HG02852 (cell line): ENCODE results near the gene GABRG2.
"Not testable (repeated sequence)": the region's sequence is repeated elsewhere in the genome, so short reads cannot be mapped to it uniquely, and the experiment has no call there.

ENCODE experiments used
- ATAC-seq: cut with Tn5 transposase; IDR thresholded peaks from one replicate; pipeline ENCODE4 v1.9.1; 2021; ENCODE audit warnings: mild to moderate bottlenecking, moderate library complexity; ENCODE audit not compliant: unreplicated experiment

GABRG2 gene

GRCh38 chr5:162067655-162068411 is at the start of gene GABRG2:
Gene GABRG2 (plus strand): TSS chr5:162067773. CDS start chr5:162068000, 227 bp downstream.
- ATAC-seq: no peak

DNA sequence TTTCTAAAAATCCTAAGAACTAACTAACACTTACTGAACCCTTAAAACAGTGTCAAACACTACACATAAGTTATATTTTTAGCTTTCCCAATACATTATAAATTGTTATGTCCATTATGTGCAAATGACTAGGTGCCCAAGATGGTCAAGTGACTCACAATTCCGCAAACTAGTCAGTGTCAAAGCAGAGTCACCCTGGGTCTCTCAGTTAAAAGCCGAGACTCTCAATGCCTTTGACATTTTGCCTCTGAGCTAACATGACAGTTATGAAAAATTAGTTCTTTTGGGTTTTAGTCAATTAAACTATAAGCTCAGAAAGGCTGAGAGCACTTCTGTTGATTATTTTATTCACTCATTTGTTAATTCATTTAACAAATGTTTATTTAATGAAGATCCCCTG is 42.3 kb upstream of the GABRG2 start:
- no peak for ATAC-seq

DNA sequence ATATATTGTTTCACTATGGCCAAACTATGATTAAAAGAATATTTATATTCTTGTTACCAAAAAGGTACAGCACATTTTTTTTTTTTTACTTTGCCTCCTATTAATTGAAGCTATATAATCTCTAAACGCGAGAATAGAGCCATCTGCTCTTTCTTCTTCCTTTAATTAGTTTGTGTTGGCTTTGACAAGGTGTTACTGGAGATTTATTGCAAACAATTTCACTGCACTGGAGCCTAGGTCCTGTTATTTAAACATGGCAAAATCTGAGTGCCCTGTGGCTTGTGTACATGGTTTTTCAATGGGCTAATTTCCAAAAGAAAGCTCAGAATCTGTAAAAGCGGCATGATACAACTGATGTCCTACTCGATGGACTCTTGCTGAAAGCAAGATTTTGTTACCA is 40.8 kb upstream of the GABRG2 start:
- no peak for ATAC-seq

GRCh38 chr5:162037431-162037830 is 30.1 kb upstream of the GABRG2 start:
- ATAC-seq: no peak

DNA sequence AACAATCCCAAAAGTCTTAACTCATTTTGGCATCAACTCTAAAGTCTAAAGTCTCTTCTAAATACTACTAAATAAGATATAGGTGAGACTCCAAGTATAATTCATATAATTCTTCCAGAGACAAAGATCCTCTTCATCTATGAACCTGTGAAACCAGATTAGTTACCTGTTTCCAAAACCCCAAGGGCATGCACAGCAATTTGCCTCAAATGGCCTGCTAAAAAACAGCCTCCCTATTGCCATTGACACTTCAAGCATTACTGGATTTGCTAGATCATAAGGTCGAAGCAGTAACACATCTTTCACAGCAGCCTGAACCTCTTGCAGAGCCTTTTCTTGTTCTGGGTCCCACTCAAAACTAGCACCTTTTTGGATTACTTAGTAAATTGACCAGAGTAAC is 20.3 kb upstream of the GABRG2 start:
- ATAC-seq: no peak

DNA sequence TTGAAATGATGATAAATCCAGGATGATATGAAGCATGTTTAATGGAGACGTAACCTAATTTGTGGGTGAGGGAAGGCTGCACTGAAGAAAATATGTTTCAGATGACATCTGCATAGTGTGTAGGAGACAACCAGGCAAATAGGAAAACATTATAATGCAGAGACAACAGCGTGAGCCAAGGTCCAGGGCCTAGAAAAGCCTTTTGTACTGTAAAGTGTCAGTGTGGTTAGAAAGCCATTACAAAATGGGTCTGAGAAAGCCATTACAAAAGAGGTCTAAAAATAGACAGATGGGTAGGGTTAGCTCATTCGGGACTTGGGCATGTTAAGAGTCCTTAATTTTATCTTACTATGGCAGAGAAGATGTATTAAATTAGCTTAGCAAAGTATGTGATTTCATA is 14.9 kb upstream of the GABRG2 start:
- no peak for ATAC-seq

GRCh38 chr5:162055095-162055494 is 12.5 kb upstream of the GABRG2 start:
- not testable (repeated sequence) for ATAC-seq

DNA sequence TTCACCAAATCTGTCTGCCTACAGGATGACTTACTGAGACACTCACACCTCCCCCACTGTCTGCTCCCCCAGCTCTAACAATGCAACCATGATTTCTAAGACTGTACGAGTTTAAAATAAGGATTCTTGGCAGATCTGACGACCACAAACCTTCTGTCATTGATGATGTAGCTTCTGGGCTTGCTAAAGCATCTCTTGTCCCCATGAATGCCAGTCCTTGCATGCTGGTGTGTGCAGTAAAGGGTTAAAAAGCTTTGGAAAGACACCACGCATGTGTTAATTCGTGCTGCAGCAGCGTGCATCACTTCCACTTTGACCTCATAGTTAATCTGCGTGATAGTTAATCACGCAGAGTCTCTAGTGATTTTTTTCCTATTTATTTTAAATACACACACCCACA is 411 bp upstream of the GABRG2 start:
- ATAC-seq: no peak

DNA sequence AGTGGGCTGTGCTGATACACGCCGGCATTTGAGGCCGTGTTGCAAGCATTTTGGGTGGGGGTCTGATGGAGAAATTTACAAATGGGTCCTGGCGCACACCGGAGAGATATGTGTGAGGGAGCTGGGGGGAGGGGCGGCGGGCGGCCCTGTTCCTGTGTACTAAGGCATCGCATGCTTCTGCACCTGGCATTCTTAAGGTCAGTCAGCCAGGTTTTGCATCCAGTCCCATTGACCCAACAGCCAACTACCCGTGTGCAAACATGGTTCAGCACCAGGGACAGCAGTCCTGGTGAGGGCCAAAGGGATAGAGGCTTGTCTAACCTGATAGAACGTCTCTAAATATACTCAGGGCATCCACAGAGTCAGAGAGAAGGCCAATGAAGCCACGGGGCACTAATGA is 839 bp downstream of the GABRG2 start:
- peak; percentile 62 for ATAC-seq

DNA sequence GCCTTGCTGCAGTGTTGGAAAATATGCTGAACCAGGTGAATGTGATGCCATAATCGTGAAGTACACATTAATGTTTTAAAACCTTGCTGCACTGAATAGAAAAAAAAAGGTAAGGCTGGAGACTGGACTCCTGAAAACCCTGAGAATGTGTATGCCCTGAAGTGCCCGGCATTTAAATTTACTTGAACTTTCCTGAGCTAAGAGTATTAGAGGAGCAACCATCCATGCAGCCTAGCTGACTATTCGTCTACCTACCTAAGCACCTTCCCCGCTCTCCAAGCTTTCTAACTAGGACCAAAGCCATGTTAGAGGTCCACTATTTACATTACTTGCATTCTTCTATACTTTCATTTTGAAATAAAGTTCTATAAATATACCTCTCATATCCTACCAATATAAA is 1.4 kb downstream of the GABRG2 start:
- ATAC-seq: no peak

DNA sequence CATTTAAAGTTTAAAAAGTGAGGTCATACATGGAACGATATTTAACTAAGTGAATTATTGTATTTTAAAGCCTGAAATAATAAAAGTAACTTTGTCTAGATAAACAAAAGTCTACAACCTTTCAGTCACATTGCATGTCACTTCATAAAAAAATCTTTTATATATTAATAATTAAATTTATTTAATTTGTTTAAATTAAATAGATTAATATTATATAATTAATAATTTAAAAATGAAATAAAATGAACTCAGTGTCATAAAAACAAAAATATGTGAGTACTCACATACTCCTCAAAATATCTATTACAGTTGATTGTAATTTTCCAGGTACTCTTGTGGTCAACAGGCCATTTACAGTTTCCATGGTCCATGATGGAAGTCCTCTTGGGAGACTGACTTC is 11.2 kb downstream of the GABRG2 start:
- no peak for ATAC-seq

- ATAC-seq: no peak
Measured at GRCh38 chr5:162091336-162091735, 23.8 kb downstream of the GABRG2 start.

- no peak for ATAC-seq
Measured at GRCh38 chr5:162096448-162096847, 28.9 kb downstream of the GABRG2 start.

GRCh38 chr5:162107591-162107990 is 40.0 kb downstream of the GABRG2 start:
- no peak for ATAC-seq

DNA sequence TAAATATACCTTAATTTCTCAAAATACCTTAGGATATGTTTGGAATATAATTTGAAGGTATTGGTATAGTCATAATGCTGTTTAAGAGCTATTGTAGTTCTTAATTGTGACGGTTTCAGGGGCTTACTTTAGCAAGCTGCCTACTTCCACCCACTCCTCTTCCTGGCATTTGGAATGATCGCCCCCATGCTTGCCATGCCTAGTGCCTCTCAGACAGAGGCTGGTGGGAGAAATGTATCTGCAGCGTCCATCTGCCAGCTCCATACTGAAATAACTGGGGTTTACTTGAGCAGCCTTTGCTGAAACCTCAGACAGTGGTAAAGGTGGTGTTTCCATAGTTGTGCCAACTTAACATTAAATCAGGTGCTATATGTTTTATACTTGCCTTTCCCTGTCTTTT is 52.2 kb downstream of the GABRG2 start:
- ATAC-seq: no peak

DNA sequence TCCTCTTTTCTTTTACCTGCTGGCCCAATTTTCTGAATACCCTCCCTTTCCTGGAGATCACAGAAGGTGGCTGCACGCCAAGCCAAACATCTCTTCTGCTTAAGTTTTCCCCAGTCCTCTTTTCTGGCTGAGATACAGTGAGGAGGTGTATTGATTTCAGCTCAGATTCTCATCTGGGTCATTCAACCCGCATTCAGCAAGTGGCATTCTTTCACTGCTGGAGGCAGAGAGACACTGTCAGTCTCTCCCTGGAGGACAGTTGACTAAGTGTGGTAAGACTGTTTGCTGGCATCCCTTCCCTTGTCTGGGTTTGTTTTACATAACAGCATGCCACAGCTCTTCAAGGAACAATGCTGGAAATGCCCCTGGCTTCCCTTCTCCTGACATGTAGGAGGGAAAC is 60.5 kb downstream of the GABRG2 start:
- ATAC-seq: no peak

- no peak for ATAC-seq
Measured at GRCh38 chr5:162132348-162132747, 64.8 kb downstream of the GABRG2 start.

GRCh38 chr5:162139190-162139589 is 71.6 kb downstream of the GABRG2 start:
- ATAC-seq: no peak

DNA sequence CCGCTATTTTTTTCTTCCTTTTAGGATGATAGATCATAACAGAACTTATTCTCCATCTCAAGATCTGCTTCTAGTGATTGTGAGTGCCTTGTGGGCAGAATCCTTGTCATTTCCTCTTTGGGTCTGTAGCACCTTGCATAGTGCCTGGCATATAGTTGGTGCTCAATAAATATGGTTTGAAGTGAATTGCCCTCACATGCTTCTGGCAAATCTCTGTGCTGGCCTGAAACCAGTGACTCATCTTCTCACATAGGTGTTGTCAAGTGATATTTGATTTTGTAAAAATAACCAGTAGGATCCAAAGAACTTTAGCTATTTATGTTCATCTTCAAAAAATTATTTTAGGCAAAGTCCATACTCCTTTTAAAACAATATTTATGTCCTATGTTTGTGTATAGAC is 86.7 kb downstream of the GABRG2 start:
- no peak for ATAC-seq

DNA sequence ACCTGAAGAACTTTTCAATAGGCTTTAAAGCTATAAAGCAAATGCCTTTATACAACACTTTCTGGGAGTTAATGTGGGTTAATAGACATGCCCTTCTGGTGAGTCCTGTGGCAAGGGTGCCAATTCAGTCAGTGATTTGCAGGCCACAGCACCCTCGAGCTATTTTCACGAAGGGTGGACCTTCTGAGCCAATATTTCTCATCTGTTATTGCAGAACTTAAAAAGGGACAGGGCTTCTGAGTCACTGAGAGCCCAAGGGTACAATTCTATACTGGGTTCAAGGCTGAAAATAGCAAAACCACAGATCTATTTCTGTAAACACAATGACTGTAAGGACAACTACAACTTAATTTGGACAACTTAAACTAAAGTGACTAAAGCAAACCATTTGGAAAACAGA is 92.8 kb downstream of the GABRG2 start:
- ATAC-seq: no peak

GRCh38 chr5:162163663-162164062 is 96.1 kb downstream of the GABRG2 start:
- no peak for ATAC-seq

DNA sequence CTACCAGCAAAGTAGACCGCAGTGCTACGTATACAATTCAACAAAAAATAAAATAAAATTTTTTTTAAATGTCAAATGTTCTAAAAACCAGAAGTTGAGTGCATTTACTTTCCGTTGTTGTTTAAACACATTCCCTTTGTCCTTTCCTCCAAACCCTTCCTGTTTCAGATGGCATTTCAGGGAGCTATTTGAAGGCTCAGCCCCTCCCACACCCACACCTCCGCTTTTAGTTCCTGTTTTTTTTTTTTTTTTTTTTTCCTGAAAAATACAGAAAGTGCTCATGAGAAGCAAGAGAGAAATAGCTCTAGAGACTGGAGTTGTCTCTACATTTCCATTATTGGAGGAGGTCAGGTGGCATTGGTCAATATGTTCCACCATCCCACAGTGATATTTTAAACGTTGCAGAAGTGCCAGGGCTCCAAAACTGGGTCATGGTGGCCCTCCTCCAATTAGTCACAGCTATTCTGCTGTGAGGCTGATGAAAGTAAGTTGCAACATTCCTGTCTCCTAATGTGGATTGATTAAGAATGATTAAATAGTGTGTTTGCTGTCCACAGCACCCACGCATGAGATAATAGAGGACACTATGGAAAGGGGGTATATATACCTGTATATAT is 106.9 kb downstream of the GABRG2 start:
- ATAC-seq: no peak

GRCh38 chr5:162187371-162187770 is 119.8 kb downstream of the GABRG2 start:
- no peak for ATAC-seq
